Measurements from ENCODE around the gene EBF3. TPM values are rescaled to one million over a fixed set of nuclear protein-coding genes. Genes with fewer than 3 reads are reported as not detected.

EBF3 gene
- total RNA-seq, 6 experiments from 2014 or later = 0.12 TPM; not detected in 5

- TF ChIP-seq POLR2A (IDR thresholded peaks at IDR 0.05) (no peak), CTCF (IDR thresholded peaks at IDR 0.05) (no peak)
- DNase-seq = no peak
- Histone ChIP-seq H3K4me1 (no peaks in the 10 kb centered on the region), H3K27me3 (no peaks in the 10 kb centered on the region), H3K9me3 (no peaks in the 10 kb centered on the region), H3K27ac (no peak overlapping the region), H3K36me3 (no peaks in the 10 kb centered on the region), H3K4me3 (no peak overlapping the region)
- ATAC-seq = no peak
- intact Hi-C loops (cut with DNase I) = no loop called here
- WGBS (ENCODE audit: insufficient coverage, low coverage, low lambda C conversion rate, missing lambda C conversion rate) = 43% methylated on average over 1 of the region's 4 CpGs
Observed at GRCh38 chr10:130000918-130001317, 36.8 kb upstream of the EBF3 start.

GRCh38 chr10:129999140-129999539, 35.1 kb upstream of the EBF3 start:
- no peak for ATAC-seq
- H3K27me3 ChIP-seq = no peaks in the 10 kb centered on the region
- H3K4me1 ChIP-seq = no peaks in the 10 kb centered on the region
- H3K4me3 ChIP-seq = no peak overlapping the region
- TF ChIP-seq CTCF (IDR thresholded peaks at IDR 0.05) = no peak
- TF ChIP-seq POLR2A (IDR thresholded peaks at IDR 0.05) = no peak
- 81% methylated on average over 4 of the region's 4 CpGs for WGBS (ENCODE audit: insufficient coverage, low coverage, low lambda C conversion rate, missing lambda C conversion rate)
- no peak overlapping the region for H3K27ac ChIP-seq
- intact Hi-C loops (cut with DNase I) = no loop called here
- no peaks in the 10 kb centered on the region for H3K9me3 ChIP-seq
- no peaks in the 10 kb centered on the region for H3K36me3 ChIP-seq
- DNase-seq = no peak

- no peak for TF ChIP-seq CTCF (IDR thresholded peaks at IDR 0.05)
- TF ChIP-seq POLR2A (IDR thresholded peaks at IDR 0.05) = no peak
- ATAC-seq (no peak), DNase-seq (no peak)
- Histone ChIP-seq H3K27ac (no peak overlapping the region), H3K27me3 (no peaks in the 10 kb centered on the region), H3K4me3 (no peak overlapping the region), H3K36me3 (no peaks in the 10 kb centered on the region), H3K9me3 (no peaks in the 10 kb centered on the region), H3K4me1 (no peaks in the 10 kb centered on the region)
- WGBS (ENCODE audit: insufficient coverage, low coverage, low lambda C conversion rate, missing lambda C conversion rate) = 67% methylated on average over 1 of the region's 1 CpG
- intact Hi-C loops (cut with DNase I) = no loop called here
Observed at GRCh38 chr10:129993621-129994020, 29.5 kb upstream of the EBF3 start.

- intact Hi-C loops (cut with DNase I) = no loop called here
- 56% methylated on average over 3 of the region's 3 CpGs for WGBS (ENCODE audit: insufficient coverage, low coverage, low lambda C conversion rate, missing lambda C conversion rate)
- Histone ChIP-seq H3K4me3 (no peak overlapping the region), H3K27ac (no peak overlapping the region), H3K4me1 (no peaks in the 10 kb centered on the region), H3K36me3 (no peaks in the 10 kb centered on the region), H3K27me3 (no peaks in the 10 kb centered on the region), H3K9me3 (no peaks in the 10 kb centered on the region)
- ATAC-seq = no peak
- no peak for DNase-seq
- TF ChIP-seq POLR2A (IDR thresholded peaks at IDR 0.05) = no peak
- no peak for TF ChIP-seq CTCF (IDR thresholded peaks at IDR 0.05)
Observed at GRCh38 chr10:129992356-129992755, 28.3 kb upstream of the EBF3 start.

GRCh38 chr10:129982825-129983224, 18.8 kb upstream of the EBF3 start:
- Histone ChIP-seq H3K27me3 (no peaks in the 10 kb centered on the region), H3K4me3 (no peak overlapping the region), H3K4me1 (no peaks in the 10 kb centered on the region), H3K27ac (no peak overlapping the region), H3K9me3 (no peaks in the 10 kb centered on the region), H3K36me3 (no peaks in the 10 kb centered on the region)
- TF ChIP-seq POLR2A (IDR thresholded peaks at IDR 0.05) (no peak), CTCF (IDR thresholded peaks at IDR 0.05) (no peak)
- no peak for DNase-seq
- intact Hi-C loops (cut with DNase I) = no loop called here
- ATAC-seq = no peak
